ENCODE data around the gene PHRF1. TPM values are rescaled to one million over a fixed set of nuclear protein-coding genes. Genes with fewer than 3 reads are reported as not detected.

PHRF1 gene
- total and polyA plus RNA-seq, 2 experiments from 2014 or later = 25.6 to 26.9 TPM

GRCh38 chr11:581342-581741 is 5.1 kb downstream of the PHRF1 start:
- Histone ChIP-seq H3K9me2 (replicated peaks; ENCODE audit: insufficient read depth) (no peaks in the 10 kb centered on the region), H3K9me3 (ENCODE audit: low read depth) (no peaks in the 10 kb centered on the region), H3K79me2 (peaks cover 91% of the 10 kb centered on the region), H3K36me3 (replicated peaks; ENCODE audit: insufficient read depth, low read depth) (no peaks in the 10 kb centered on the region), H3K27me3 (no peaks in the 10 kb centered on the region), H3K4me1 (ENCODE audit: insufficient read depth) (peaks cover 40% of the 10 kb centered on the region), H2AFZ (no peak overlapping the region), H4K20me1 (ENCODE audit: insufficient read depth, poor library complexity, severe bottlenecking) (peaks cover 74% of the 10 kb centered on the region), H3K4me3 (no peak overlapping the region), H3K27ac (no peak overlapping the region), H3K4me2 (no peak overlapping the region)
- WGBS (ENCODE audit: low lambda C conversion rate, missing lambda C conversion rate) = 92% methylated on average over 14 of the region's 14 CpGs
- no peak for DNase-seq (ENCODE audit: low spot score)
- TF ChIP-seq EZH2 (IDR thresholded peaks at IDR 0.05; ENCODE audit: borderline replicate concordance) (no peak), EZH2phosphoT487 (IDR thresholded peaks at IDR 0.05; ENCODE audit: low read depth, severe bottlenecking, unreplicated experiment) (no peak), CTCF (IDR thresholded peaks at IDR 0.05; ENCODE audit: poor library complexity) (no peak)

- Histone ChIP-seq H3K36me3 (replicated peaks; ENCODE audit: insufficient read depth, low read depth) (no peaks in the 10 kb centered on the region), H3K27ac (no peak overlapping the region), H3K79me2 (peaks cover 91% of the 10 kb centered on the region)
Measured at GRCh38 chr11:581752-582151, 5.5 kb downstream of the PHRF1 start.

GRCh38 chr11:584287-584686 is 8.0 kb downstream of the PHRF1 start:
- 98% methylated on average over 8 of the region's 10 CpGs for WGBS (ENCODE audit: low lambda C conversion rate, missing lambda C conversion rate)
- Histone ChIP-seq H2AFZ (no peak overlapping the region), H3K4me2 (no peak overlapping the region), H3K9me3 (ENCODE audit: low read depth) (no peaks in the 10 kb centered on the region), H3K4me1 (ENCODE audit: insufficient read depth) (peaks cover 40% of the 10 kb centered on the region), H3K36me3 (replicated peaks; ENCODE audit: insufficient read depth, low read depth) (no peaks in the 10 kb centered on the region), H4K20me1 (ENCODE audit: insufficient read depth, poor library complexity, severe bottlenecking) (peaks cover 59% of the 10 kb centered on the region), H3K27me3 (no peaks in the 10 kb centered on the region), H3K4me3 (no peak overlapping the region), H3K79me2 (peaks cover 75% of the 10 kb centered on the region), H3K27ac (no peak overlapping the region), H3K9me2 (replicated peaks; ENCODE audit: insufficient read depth) (no peaks in the 10 kb centered on the region)
- TF ChIP-seq EZH2phosphoT487 (IDR thresholded peaks at IDR 0.05; ENCODE audit: low read depth, severe bottlenecking, unreplicated experiment) (no peak), EZH2 (IDR thresholded peaks at IDR 0.05; ENCODE audit: borderline replicate concordance) (no peak), CTCF (IDR thresholded peaks at IDR 0.05; ENCODE audit: poor library complexity) (no peak)
- DNase-seq (ENCODE audit: low spot score) = no peak

More at GRCh38 chr11:581752-582151, 5.5 kb downstream of the PHRF1 start:
- Histone ChIP-seq H3K9me2 (replicated peaks; ENCODE audit: insufficient read depth) (no peaks in the 10 kb centered on the region), H4K20me1 (ENCODE audit: insufficient read depth, poor library complexity, severe bottlenecking) (peaks cover 79% of the 10 kb centered on the region), H3K4me3 (no peak overlapping the region), H3K4me2 (no peak overlapping the region), H3K9me3 (ENCODE audit: low read depth) (no peaks in the 10 kb centered on the region), H3K27me3 (no peaks in the 10 kb centered on the region), H3K4me1 (ENCODE audit: insufficient read depth) (peaks cover 43% of the 10 kb centered on the region), H2AFZ (no peak overlapping the region)
- DNase-seq (ENCODE audit: low spot score) = no peak
- TF ChIP-seq EZH2 (IDR thresholded peaks at IDR 0.05; ENCODE audit: borderline replicate concordance) (no peak), CTCF (IDR thresholded peaks at IDR 0.05; ENCODE audit: poor library complexity) (no peak), EZH2phosphoT487 (IDR thresholded peaks at IDR 0.05; ENCODE audit: low read depth, severe bottlenecking, unreplicated experiment) (no peak)
- 96% methylated on average over 17 of the region's 17 CpGs for WGBS (ENCODE audit: low lambda C conversion rate, missing lambda C conversion rate)

All from hepatocyte (in vitro differentiated cells).